Neural cell (in vitro differentiated cells): ENCODE results near the gene CST9L. TPM values are rescaled to one million over a fixed set of nuclear protein-coding genes. Genes with fewer than 3 reads are reported as not detected.

Experiments used
- H2AFZ ChIP-seq: fragments of 200-600, 300-800 bp; sonication (generic), shearing (Covaris generic); 2 replicates; pipeline ENCODE4 v1.6.0; 2014; ENCODE audit warnings: low read depth, mild to moderate bottlenecking, antibody characterized with exemption, low read length, moderate library complexity
- H3F3A ChIP-seq: fragments of 200-600 bp; shearing (Covaris generic); 2 replicates; pipeline ENCODE4 v1.6.1; 2016; ENCODE audit warnings: mild to moderate bottlenecking, moderate library complexity, mixed read lengths, antibody characterized with exemption, low read length; ENCODE audit not compliant: insufficient read depth, poor library complexity, severe bottlenecking
- H3K27ac ChIP-seq: fragments of 200-600, 300-800 bp; sonication (generic), shearing (Covaris generic); 2 replicates; pipeline ENCODE4 v1.5.1; 2014; ENCODE audit warnings: mild to moderate bottlenecking, low read length, moderate library complexity
- H3K27me3 ChIP-seq: fragments of 300-800, 200-600 bp; sonication (generic), shearing (Covaris generic); 2 replicates; pipeline ENCODE4 v1.6.0; 2014; ENCODE audit warnings: mild to moderate bottlenecking, low read depth, low read length, moderate library complexity; ENCODE audit not compliant: insufficient read depth
- H3K36me3 ChIP-seq: fragments of 300-800, 200-600 bp; sonication (generic), shearing (Covaris generic); 2 replicates; pipeline ENCODE4 v1.5.1; 2014; ENCODE audit warnings: mild to moderate bottlenecking, antibody characterized with exemption, low read length, moderate library complexity; ENCODE audit not compliant: insufficient read depth
- H3K4me2 ChIP-seq: fragments of 300-800, 200-600 bp; sonication (generic), shearing (Covaris generic); 2 replicates; pipeline ENCODE4 v1.6.0; 2014; ENCODE audit warnings: mild to moderate bottlenecking, low read length
- H3K4me3 ChIP-seq: fragments of 300-800, 200-600 bp; sonication (generic), shearing (Covaris generic); 2 replicates; pipeline ENCODE4 v1.5.1; 2014; ENCODE audit warnings: mild to moderate bottlenecking, low read length, moderate library complexity
- H3K79me2 ChIP-seq: fragments of 200-600 bp; shearing (Covaris generic); replicated peaks from 2 replicates; pipeline ENCODE4 v1.6.0; 2014; ENCODE audit warnings: mild to moderate bottlenecking, low read length, moderate library complexity; ENCODE audit not compliant: insufficient read depth
- H3K9ac ChIP-seq: fragments of 300-800, 200-600 bp; sonication (generic), shearing (Covaris generic); 2 replicates; pipeline ENCODE4 v1.6.1; 2016; ENCODE audit warnings: mild to moderate bottlenecking, low read length, mixed read lengths
- H3K9me2 ChIP-seq: fragments of 200-600 bp; shearing (Covaris generic); 2 replicates; pipeline ENCODE4 v1.6.1; 2016; ENCODE audit warnings: mild to moderate bottlenecking, low read length, mixed read lengths; ENCODE audit not compliant: insufficient read depth
- H3K9me3 ChIP-seq: fragments of 200-600, 300-800 bp; sonication (generic), shearing (Covaris generic); 2 replicates; pipeline ENCODE4 v1.6.1; 2016; ENCODE audit warnings: mild to moderate bottlenecking, mixed run types, low read length, moderate library complexity, mixed read lengths
- H4K20me1 ChIP-seq: fragments of 200-600 bp; shearing (Covaris generic); 2 replicates; pipeline ENCODE4 v1.6.1; 2016; ENCODE audit warnings: mild to moderate bottlenecking, mixed run types; ENCODE audit not compliant: insufficient read depth
- EP300 ChIP-seq: fragments of 450-650 bp; conservative IDR thresholded peaks from 2 replicates; pipeline ENCODE4 v1.6.1; 2014; ENCODE audit warnings: antibody characterized with exemption, mild to moderate bottlenecking, moderate library complexity; ENCODE audit not compliant: poor library complexity, severe bottlenecking
- EZH2 ChIP-seq: fragments of 200-600, 300-800 bp; shearing (Covaris generic), sonication (generic); IDR thresholded peaks from 2 replicates; pipeline ENCODE4 v1.6.1; 2014; ENCODE audit warnings: antibody characterized with exemption, low read length, borderline replicate concordance, mild to moderate bottlenecking; ENCODE audit not compliant: insufficient read depth, poor library complexity, severe bottlenecking
- MXI1 ChIP-seq: fragments of 450-650 bp; conservative IDR thresholded peaks from 2 replicates; pipeline ENCODE4 v1.6.1; 2014; ENCODE audit warnings: antibody characterized with exemption, mild to moderate bottlenecking; ENCODE audit not compliant: poor library complexity, severe bottlenecking
- POLR2AphosphoS5 ChIP-seq: IDR thresholded peaks from 2 replicates; pipeline ENCODE4 v1.6.1; 2012
- RAD21 ChIP-seq: fragments of 450-650 bp; conservative IDR thresholded peaks from 2 replicates; pipeline ENCODE4 v1.6.1; 2014; ENCODE audit warnings: antibody characterized with exemption, mild to moderate bottlenecking, moderate library complexity
- SMC3 ChIP-seq: fragments of 450-650 bp; conservative IDR thresholded peaks from 2 replicates; pipeline ENCODE4 v1.6.1; 2014; ENCODE audit warnings: antibody characterized with exemption, mild to moderate bottlenecking, moderate library complexity; ENCODE audit not compliant: poor library complexity
- TAF1 ChIP-seq: IDR thresholded peaks from 2 replicates; pipeline ENCODE4 v1.6.1; 2012; ENCODE audit warnings: low read depth
- polyA plus RNA-seq: library from polyadenylated mRNA; depleted of rRNA; stranded (reverse); fragments of >200 nt; gene quantifications from 2 replicates; pipeline ENCODE4 v1.2.3, GENCODE V29; 2014
- TF ChIP-seq, protein P1 (sequence below): IDR thresholded peaks from 2 replicates; pipeline ENCODE4 v1.6.1; 2012; ENCODE audit warnings: borderline replicate concordance
- TF ChIP-seq, protein P2 (sequence below): fragments of 450-650 bp; IDR thresholded peaks from 2 replicates; pipeline ENCODE4 v1.5.1; 2014; ENCODE audit warnings: antibody characterized with exemption, mild to moderate bottlenecking, moderate library complexity; ENCODE audit not compliant: poor library complexity, severe bottlenecking

The CST9L gene
- polyA plus RNA-seq, 1 donor from 2014 or later, result not detected

DNA sequence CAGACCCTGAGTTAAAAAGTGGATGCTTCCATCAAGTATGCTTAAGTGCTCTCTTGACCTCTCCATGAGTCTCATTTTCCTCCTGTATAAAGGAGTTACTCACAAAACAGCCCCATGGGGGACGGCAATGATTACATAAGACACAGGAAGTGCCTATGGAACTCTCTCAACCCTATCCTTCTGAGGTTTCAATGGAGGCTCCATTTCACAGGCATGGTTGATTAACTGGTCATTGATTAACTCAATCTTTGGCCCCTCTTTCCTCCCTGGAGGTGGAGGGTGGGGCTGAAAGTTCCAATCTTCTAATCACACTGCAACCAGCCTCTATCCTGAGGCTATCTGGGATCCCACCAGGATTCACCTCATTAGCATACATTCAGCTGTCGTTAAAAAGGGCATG is 48.1 kb downstream of the CST9L start:
- Histone ChIP-seq H3K36me3 (no peaks in the 10 kb centered on the region), H3F3A (no peaks in the 10 kb centered on the region), H4K20me1 (no peaks in the 10 kb centered on the region), H3K27ac (no peak overlapping the region), H3K4me2 (no peak overlapping the region), H3K9ac (no peak overlapping the region), H3K79me2 (no peaks in the 10 kb centered on the region), H3K27me3 (no peaks in the 10 kb centered on the region), H3K4me3 (no peak overlapping the region), H2AFZ (no peak overlapping the region), H3K9me2 (no peaks in the 10 kb centered on the region), H3K9me3 (no peaks in the 10 kb centered on the region)
- TF ChIP-seq RAD21 (no peak), TAF1 (no peak), MXI1 (no peak), EP300 (no peak), SMC3 (no peak), POLR2AphosphoS5 (no peak), EZH2 (no peak)
- TF ChIP-seq, protein P1, sequence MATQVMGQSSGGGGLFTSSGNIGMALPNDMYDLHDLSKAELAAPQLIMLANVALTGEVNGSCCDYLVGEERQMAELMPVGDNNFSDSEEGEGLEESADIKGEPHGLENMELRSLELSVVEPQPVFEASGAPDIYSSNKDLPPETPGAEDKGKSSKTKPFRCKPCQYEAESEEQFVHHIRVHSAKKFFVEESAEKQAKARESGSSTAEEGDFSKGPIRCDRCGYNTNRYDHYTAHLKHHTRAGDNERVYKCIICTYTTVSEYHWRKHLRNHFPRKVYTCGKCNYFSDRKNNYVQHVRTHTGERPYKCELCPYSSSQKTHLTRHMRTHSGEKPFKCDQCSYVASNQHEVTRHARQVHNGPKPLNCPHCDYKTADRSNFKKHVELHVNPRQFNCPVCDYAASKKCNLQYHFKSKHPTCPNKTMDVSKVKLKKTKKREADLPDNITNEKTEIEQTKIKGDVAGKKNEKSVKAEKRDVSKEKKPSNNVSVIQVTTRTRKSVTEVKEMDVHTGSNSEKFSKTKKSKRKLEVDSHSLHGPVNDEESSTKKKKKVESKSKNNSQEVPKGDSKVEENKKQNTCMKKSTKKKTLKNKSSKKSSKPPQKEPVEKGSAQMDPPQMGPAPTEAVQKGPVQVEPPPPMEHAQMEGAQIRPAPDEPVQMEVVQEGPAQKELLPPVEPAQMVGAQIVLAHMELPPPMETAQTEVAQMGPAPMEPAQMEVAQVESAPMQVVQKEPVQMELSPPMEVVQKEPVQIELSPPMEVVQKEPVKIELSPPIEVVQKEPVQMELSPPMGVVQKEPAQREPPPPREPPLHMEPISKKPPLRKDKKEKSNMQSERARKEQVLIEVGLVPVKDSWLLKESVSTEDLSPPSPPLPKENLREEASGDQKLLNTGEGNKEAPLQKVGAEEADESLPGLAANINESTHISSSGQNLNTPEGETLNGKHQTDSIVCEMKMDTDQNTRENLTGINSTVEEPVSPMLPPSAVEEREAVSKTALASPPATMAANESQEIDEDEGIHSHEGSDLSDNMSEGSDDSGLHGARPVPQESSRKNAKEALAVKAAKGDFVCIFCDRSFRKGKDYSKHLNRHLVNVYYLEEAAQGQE, result no peak
- TF ChIP-seq, protein P2, sequence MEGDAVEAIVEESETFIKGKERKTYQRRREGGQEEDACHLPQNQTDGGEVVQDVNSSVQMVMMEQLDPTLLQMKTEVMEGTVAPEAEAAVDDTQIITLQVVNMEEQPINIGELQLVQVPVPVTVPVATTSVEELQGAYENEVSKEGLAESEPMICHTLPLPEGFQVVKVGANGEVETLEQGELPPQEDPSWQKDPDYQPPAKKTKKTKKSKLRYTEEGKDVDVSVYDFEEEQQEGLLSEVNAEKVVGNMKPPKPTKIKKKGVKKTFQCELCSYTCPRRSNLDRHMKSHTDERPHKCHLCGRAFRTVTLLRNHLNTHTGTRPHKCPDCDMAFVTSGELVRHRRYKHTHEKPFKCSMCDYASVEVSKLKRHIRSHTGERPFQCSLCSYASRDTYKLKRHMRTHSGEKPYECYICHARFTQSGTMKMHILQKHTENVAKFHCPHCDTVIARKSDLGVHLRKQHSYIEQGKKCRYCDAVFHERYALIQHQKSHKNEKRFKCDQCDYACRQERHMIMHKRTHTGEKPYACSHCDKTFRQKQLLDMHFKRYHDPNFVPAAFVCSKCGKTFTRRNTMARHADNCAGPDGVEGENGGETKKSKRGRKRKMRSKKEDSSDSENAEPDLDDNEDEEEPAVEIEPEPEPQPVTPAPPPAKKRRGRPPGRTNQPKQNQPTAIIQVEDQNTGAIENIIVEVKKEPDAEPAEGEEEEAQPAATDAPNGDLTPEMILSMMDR, result no peak

DNA sequence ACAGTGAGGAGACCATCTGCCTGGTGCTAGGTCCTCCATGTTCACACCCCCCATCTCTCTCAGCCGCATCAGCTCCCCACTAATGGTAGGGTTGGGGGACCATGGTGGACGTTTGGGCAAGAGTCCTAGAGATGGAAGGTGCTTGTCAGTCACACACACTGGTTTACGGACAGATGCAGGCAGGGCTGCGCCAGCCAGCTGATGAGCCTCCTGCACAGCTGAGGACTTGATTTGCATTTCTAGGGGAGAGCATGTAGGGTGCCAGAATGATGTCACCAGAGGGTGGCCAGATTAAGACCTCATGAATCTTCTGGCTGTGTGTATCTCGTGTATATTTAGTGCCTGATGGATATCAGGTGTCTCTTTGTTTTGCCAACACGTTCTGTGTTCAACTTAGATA is 48.7 kb downstream of the CST9L start:
- no peaks in the 10 kb centered on the region for H3K9me3 ChIP-seq
- H3K4me2 ChIP-seq, result no peak overlapping the region
- no peaks in the 10 kb centered on the region for H3K27me3 ChIP-seq
- H3K4me3 ChIP-seq, result no peak overlapping the region
- no peak overlapping the region for H3K9ac ChIP-seq
- no peaks in the 10 kb centered on the region for H3K79me2 ChIP-seq
- H3K9me2 ChIP-seq, result no peaks in the 10 kb centered on the region
- H2AFZ ChIP-seq, result no peak overlapping the region
- no peaks in the 10 kb centered on the region for H4K20me1 ChIP-seq
- TF ChIP-seq, protein P1, result no peak
- TF ChIP-seq EP300 (no peak), EZH2 (no peak), TAF1 (no peak), RAD21 (no peak), POLR2AphosphoS5 (no peak), MXI1 (no peak), SMC3 (no peak)
- TF ChIP-seq, protein P2, result no peak
- H3K27ac ChIP-seq, result no peak overlapping the region
- H3K36me3 ChIP-seq, result no peaks in the 10 kb centered on the region
- no peaks in the 10 kb centered on the region for H3F3A ChIP-seq
